ENCODE data around the gene NMBR.

NMBR gene

DNA sequence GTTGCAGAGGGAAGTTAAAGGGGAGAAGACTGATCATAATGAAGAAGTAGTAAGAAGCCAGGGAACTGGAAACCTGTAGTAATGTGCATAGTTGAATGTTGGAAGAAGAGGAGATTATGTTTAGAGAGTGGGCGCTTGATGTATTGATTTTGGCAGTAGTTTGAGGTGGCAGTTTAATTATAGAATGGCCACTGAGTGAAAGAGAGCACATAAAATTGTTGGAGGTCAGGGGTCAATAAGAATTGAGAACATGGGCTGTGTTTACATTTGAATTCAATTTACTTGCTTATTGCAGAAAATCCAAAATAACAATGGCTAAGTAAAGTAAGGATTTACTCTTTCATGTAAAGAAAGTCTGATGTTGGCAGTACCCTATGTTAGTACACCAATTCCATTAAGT lies 15.9 kb upstream of the NMBR start (continued):
- no peak for TF ChIP-seq ZBTB20 (tag by site-specific recombination; IDR thresholded peaks at IDR 0.05)
- no peak for TF ChIP-seq ZNF777 (tag by site-specific recombination; IDR thresholded peaks at IDR 0.05; ENCODE audit: borderline replicate concordance)
- TF ChIP-seq GLI2 (tag by site-specific recombination; IDR thresholded peaks at IDR 0.05; ENCODE audit: borderline replicate concordance, low read depth), result no peak
- TF ChIP-seq ZBTB49 (tag by site-specific recombination; IDR thresholded peaks at IDR 0.05; ENCODE audit: low read depth), result no peak
- TF ChIP-seq, protein P1, sequence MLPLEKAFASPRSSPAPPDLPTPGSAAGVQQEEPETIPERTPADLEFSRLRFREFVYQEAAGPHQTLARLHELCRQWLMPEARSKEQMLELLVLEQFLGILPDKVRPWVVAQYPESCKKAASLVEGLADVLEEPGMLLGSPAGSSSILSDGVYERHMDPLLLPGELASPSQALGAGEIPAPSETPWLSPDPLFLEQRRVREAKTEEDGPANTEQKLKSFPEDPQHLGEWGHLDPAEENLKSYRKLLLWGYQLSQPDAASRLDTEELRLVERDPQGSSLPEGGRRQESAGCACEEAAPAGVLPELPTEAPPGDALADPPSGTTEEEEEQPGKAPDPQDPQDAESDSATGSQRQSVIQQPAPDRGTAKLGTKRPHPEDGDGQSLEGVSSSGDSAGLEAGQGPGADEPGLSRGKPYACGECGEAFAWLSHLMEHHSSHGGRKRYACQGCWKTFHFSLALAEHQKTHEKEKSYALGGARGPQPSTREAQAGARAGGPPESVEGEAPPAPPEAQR (tag by site-specific recombination; IDR thresholded peaks at IDR 0.05), result no peak
- TF ChIP-seq, protein P2, sequence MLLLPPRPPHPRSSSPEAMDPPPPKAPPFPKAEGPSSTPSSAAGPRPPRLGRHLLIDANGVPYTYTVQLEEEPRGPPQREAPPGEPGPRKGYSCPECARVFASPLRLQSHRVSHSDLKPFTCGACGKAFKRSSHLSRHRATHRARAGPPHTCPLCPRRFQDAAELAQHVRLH (tag by site-specific recombination; IDR thresholded peaks at IDR 0.05), result 0 out of 2 replicates have a peak, but pooled peaks have one; percentile 33
- no peak for TF ChIP-seq ZNF2 (tag by site-specific recombination; IDR thresholded peaks at IDR 0.05)
- TF ChIP-seq MZF1 (tag by site-specific recombination; IDR thresholded peaks at IDR 0.05; ENCODE audit: borderline replicate concordance), result no peak
- no peak for TF ChIP-seq ZNF514 (tag by site-specific recombination; IDR thresholded peaks at IDR 0.05)
- TF ChIP-seq ZNF658 (tag by site-specific recombination; IDR thresholded peaks at IDR 0.05), result no peak
- TF ChIP-seq ZNF132 (tag by site-specific recombination; IDR thresholded peaks at IDR 0.05; ENCODE audit: borderline replicate concordance), result no peak
- TF ChIP-seq, protein P3, sequence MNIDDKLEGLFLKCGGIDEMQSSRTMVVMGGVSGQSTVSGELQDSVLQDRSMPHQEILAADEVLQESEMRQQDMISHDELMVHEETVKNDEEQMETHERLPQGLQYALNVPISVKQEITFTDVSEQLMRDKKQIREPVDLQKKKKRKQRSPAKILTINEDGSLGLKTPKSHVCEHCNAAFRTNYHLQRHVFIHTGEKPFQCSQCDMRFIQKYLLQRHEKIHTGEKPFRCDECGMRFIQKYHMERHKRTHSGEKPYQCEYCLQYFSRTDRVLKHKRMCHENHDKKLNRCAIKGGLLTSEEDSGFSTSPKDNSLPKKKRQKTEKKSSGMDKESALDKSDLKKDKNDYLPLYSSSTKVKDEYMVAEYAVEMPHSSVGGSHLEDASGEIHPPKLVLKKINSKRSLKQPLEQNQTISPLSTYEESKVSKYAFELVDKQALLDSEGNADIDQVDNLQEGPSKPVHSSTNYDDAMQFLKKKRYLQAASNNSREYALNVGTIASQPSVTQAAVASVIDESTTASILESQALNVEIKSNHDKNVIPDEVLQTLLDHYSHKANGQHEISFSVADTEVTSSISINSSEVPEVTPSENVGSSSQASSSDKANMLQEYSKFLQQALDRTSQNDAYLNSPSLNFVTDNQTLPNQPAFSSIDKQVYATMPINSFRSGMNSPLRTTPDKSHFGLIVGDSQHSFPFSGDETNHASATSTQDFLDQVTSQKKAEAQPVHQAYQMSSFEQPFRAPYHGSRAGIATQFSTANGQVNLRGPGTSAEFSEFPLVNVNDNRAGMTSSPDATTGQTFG (tag by site-specific recombination; IDR thresholded peaks at IDR 0.05; ENCODE audit: borderline replicate concordance), result no peak
- TF ChIP-seq ZNF37A (tag by site-specific recombination; IDR thresholded peaks at IDR 0.05), result no peak
- no peak for TF ChIP-seq IKZF3 (tag by site-specific recombination; IDR thresholded peaks at IDR 0.05)
- peak; percentile 71 for TF ChIP-seq ZNF843 (tag by site-specific recombination; IDR thresholded peaks at IDR 0.05)
- TF ChIP-seq OSR2 (tag by site-specific recombination; IDR thresholded peaks at IDR 0.05), result peak; percentile 67
- no peak for TF ChIP-seq ZXDB (tag by site-specific recombination; IDR thresholded peaks at IDR 0.05)
- TF ChIP-seq SP2 (tag by site-specific recombination; IDR thresholded peaks at IDR 0.05), result no peak
- 0 out of 2 replicates have a peak, but pooled peaks have one; percentile 15 for TF ChIP-seq ZBTB8A (tag by site-specific recombination; IDR thresholded peaks at IDR 0.05)
- no peak for TF ChIP-seq INSM2 (tag by site-specific recombination; IDR thresholded peaks at IDR 0.05)
- TF ChIP-seq, protein P4, sequence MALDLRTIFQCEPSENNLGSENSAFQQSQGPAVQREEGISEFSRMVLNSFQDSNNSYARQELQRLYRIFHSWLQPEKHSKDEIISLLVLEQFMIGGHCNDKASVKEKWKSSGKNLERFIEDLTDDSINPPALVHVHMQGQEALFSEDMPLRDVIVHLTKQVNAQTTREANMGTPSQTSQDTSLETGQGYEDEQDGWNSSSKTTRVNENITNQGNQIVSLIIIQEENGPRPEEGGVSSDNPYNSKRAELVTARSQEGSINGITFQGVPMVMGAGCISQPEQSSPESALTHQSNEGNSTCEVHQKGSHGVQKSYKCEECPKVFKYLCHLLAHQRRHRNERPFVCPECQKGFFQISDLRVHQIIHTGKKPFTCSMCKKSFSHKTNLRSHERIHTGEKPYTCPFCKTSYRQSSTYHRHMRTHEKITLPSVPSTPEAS (tag by site-specific recombination; IDR thresholded peaks at IDR 0.05), result no peak
- TF ChIP-seq ZNF280D (tag by site-specific recombination; IDR thresholded peaks at IDR 0.05), result no peak
- TF ChIP-seq TCF7L2 (IDR thresholded peaks at IDR 0.05; ENCODE audit: borderline replicate concordance, low read depth, low read length), result no peak
- TF ChIP-seq ZBTB11 (tag by site-specific recombination; conservative IDR thresholded peaks at IDR 0.05; ENCODE audit: low read depth), result no peak
